GM08714 (cell line): ENCODE data around the gene COBL.

ENCODE experiments used
- H3K4me3 ChIP-seq: fragments of 200-500 bp; sonication (Bioruptor generic); 2 replicates; pipeline ENCODE4 v1.5.1; 2014; ENCODE audit warnings: mild to moderate bottlenecking, low read length, inconsistent platforms
- ZNF274 ChIP-seq: IDR thresholded peaks from 2 replicates; pipeline ENCODE4 v1.6.1; 2012; ENCODE audit warnings: mild to moderate bottlenecking, low read depth, low read length

The COBL gene

GRCh38 chr7:51317582-51317910 lies 937 bp upstream of the COBL start:
- TF ChIP-seq ZNF274, result no peak
- H3K4me3 ChIP-seq, result no peak overlapping the region

GRCh38 chr7:51316262-51316665 lies 345 bp downstream of the COBL start:
- H3K4me3 ChIP-seq, result peak overlapping the region; percentile 16; the same call in 1 of the 2 replicates
- TF ChIP-seq ZNF274, result no peak

GRCh38 chr7:51315393-51316261 lies 982 bp downstream of the COBL start:
- no peak for TF ChIP-seq ZNF274
- no peak overlapping the region; the same call in 1 of the 2 replicates for H3K4me3 ChIP-seq

GRCh38 chr7:51314726-51315125 lies 1.9 kb downstream of the COBL start:
- no peak for TF ChIP-seq ZNF274
- H3K4me3 ChIP-seq, result no peak overlapping the region

- TF ChIP-seq ZNF274, result no peak
- H3K4me3 ChIP-seq, result no peak overlapping the region
Measured at GRCh38 chr7:51313738-51314425, 2.7 kb downstream of the COBL start.

- TF ChIP-seq ZNF274, result no peak
- no peak overlapping the region for H3K4me3 ChIP-seq
Measured at GRCh38 chr7:51312951-51313737, 3.5 kb downstream of the COBL start.

- no peak for TF ChIP-seq ZNF274
- no peak overlapping the region for H3K4me3 ChIP-seq
Measured at GRCh38 chr7:51311166-51311565, 5.4 kb downstream of the COBL start.

GRCh38 chr7:51310131-51310583 lies 6.5 kb downstream of the COBL start:
- H3K4me3 ChIP-seq, result no peak overlapping the region
- no peak for TF ChIP-seq ZNF274

GRCh38 chr7:51309361-51310130 lies 7.1 kb downstream of the COBL start:
- no peak for TF ChIP-seq ZNF274
- no peak overlapping the region for H3K4me3 ChIP-seq

GRCh38 chr7:51308696-51309095 lies 7.9 kb downstream of the COBL start:
- TF ChIP-seq ZNF274, result no peak
- no peak overlapping the region for H3K4me3 ChIP-seq

GRCh38 chr7:51308265-51308664 lies 8.3 kb downstream of the COBL start:
- H3K4me3 ChIP-seq, result no peak overlapping the region

GRCh38 chr7:51307651-51308210 lies 8.9 kb downstream of the COBL start:
- no peak overlapping the region for H3K4me3 ChIP-seq
- no peak for TF ChIP-seq ZNF274

More at GRCh38 chr7:51308265-51308664, 8.3 kb downstream of the COBL start:
- no peak for TF ChIP-seq ZNF274

- no peak overlapping the region for H3K4me3 ChIP-seq
- no peak for TF ChIP-seq ZNF274
Measured at GRCh38 chr7:51306761-51307160, 9.8 kb downstream of the COBL start.

- TF ChIP-seq ZNF274, result no peak
- H3K4me3 ChIP-seq, result no peak overlapping the region
Measured at GRCh38 chr7:51304729-51305128, 11.9 kb downstream of the COBL start.
